ENCODE measurements around the gene PRLH. TPM values are rescaled to one million over a fixed set of nuclear protein-coding genes. Genes with fewer than 3 reads are reported as not detected.

PRLH gene
- total and polyA plus RNA-seq, 2 donors (not counting 3 experiments of a cell fraction or from before 2014, with no cell fraction given), result not detected

GRCh38 chr2:237596520-237597195 is 30.3 kb downstream of the PRLH start:
- DNase-seq (ENCODE audit: low read depth, low spot score), result no peak
- intact Hi-C loops (cut with micrococcal nuclease), result no loop called here

More at GRCh38 chr2:237596520-237597195, 30.3 kb downstream of the PRLH start:
- no peak overlapping the region for H3K4me3 ChIP-seq (replicated peaks in 1 of 3; ENCODE audit: insufficient read depth in 1 of 3, low read depth in 1 of 3, low read length in 3 of 3)
- ChIA-PET CTCF (interaction anchor here (1.1 kb wide), 2 partner anchors 20 to 25 kb away, joined by 4 read pairs; no protein-coding TSS in a partner anchor), POLR2A (no interaction called here)
- H3K79me2 ChIP-seq (ENCODE audit: control insufficient read depth, insufficient read depth, low read length), result no peaks in the 10 kb centered on the region
- no peak overlapping the region for H2AFZ ChIP-seq (ENCODE audit: low read depth, low read length)
- H3K9ac ChIP-seq (replicated peaks; ENCODE audit: extremely low read depth, insufficient read depth, low read length), result no peak overlapping the region
- H3K9me1 ChIP-seq (replicated peaks; ENCODE audit: control insufficient read depth, extremely low read depth, insufficient read depth, low read length), result no peaks in the 10 kb centered on the region
- FAIRE-seq, result no peak
- no peaks in the 10 kb centered on the region for H3K9me3 ChIP-seq (replicated peaks; ENCODE audit: control insufficient read depth, insufficient read depth, low read length)
- H3K27me3 ChIP-seq (ENCODE audit: control insufficient read depth in 2 of 2, insufficient read depth in 2 of 2, low read length in 2 of 2), result no peaks in the 10 kb centered on the region
- no peak for TF ChIP-seq FOS (IDR thresholded peaks at IDR 0.05; ENCODE audit: borderline replicate concordance, insufficient read depth, low read length)
- no peak for TF ChIP-seq JUN (IDR thresholded peaks at IDR 0.05; ENCODE audit: borderline replicate concordance, insufficient read depth, insufficient read length, low read depth)
- no peak for TF ChIP-seq POLR2A (IDR thresholded peaks at IDR 0.05; ENCODE audit: low read depth, low read length)
- TF ChIP-seq MYC (IDR thresholded peaks at IDR 0.05; ENCODE audit: low read depth, low read length), result no peak
- no peak for TF ChIP-seq POLR2AphosphoS5 (IDR thresholded peaks at IDR 0.05; ENCODE audit: insufficient read depth, low read depth, low read length)
- no peak for TF ChIP-seq CTCF (IDR thresholded peaks at IDR 0.05; ENCODE audit: extremely low read depth in 1 of 2, insufficient read depth in 1 of 2, low read depth in 1 of 2, low read length in 2 of 2)
- TF ChIP-seq EZH2 (IDR thresholded peaks at IDR 0.05; ENCODE audit: borderline replicate concordance, low read depth, low read length, severe bottlenecking), result no peak
- no peak for TF ChIP-seq MAX (IDR thresholded peaks at IDR 0.05; ENCODE audit: insufficient read depth, insufficient read length)
- TF ChIP-seq GATA2 (IDR thresholded peaks at IDR 0.05; ENCODE audit: insufficient read depth, insufficient read length, low read depth, low read length), result no peak
- BruUV-seq (replicated peaks), result no TSS peak
- H3K4me1 ChIP-seq (ENCODE audit: control insufficient read depth, extremely low read depth, insufficient read depth, low read length), result peaks cover 9% of the 10 kb centered on the region
- H4K20me1 ChIP-seq (replicated peaks; ENCODE audit: control insufficient read depth, extremely low read depth, insufficient read depth, low read length), result no peaks in the 10 kb centered on the region
- no peaks in the 10 kb centered on the region for H3K36me3 ChIP-seq (ENCODE audit: control insufficient read depth in 2 of 2, extremely low read depth in 1 of 2, insufficient read depth in 2 of 2, low read length in 2 of 2)
- H3K4me2 ChIP-seq (ENCODE audit: insufficient read depth, low read length), result no peak overlapping the region
- H3K27ac ChIP-seq (ENCODE audit: insufficient read depth, low read depth, low read length), result no peak overlapping the region
- dilution Hi-C loops (cut with MboI; ENCODE audit: extremely low pct_ligation_motif_present, low sequenced_read_pairs), result no loop called here

Data from endothelial cell of umbilical vein (primary cell).